Kidney (tissue), 14 donors: ENCODE data around the gene APOOL. TPM values are rescaled to one million over a fixed set of nuclear protein-coding genes. Genes with fewer than 3 reads are reported as not detected.
"Not testable (repeated sequence)": the region's sequence is repeated elsewhere in the genome, so short reads cannot be mapped to it uniquely, and the experiment has no call there.

Experiments used
- DNase-seq, 5 donors: peaks; one replicate each; pipeline ENCODE4 v3.0.0-alpha.2; 2013 to 2020
- FAIRE-seq: peaks from 2 replicates; lab custom pipeline; 2012; peaks lifted over from hg19 to GRCh38; lab: Jason Lieb, UNC
- H3K27ac ChIP-seq, 2 donors: one replicate each; pipeline ENCODE4 v1.7.0; 2013; ENCODE audit warnings: low read depth in 2 of 2, low read length in 2 of 2, inconsistent platforms in 1 of 2
- H3K27me3 ChIP-seq: one replicate; pipeline ENCODE4 v1.7.1; 2013; ENCODE audit warnings: low read length, inconsistent platforms; ENCODE audit not compliant: control insufficient read depth, insufficient read depth
- H3K36me3 ChIP-seq, 3 donors: one replicate each; pipeline versions ENCODE4 v1.7.0 to v1.7.1; 2013; ENCODE audit warnings: low read length in 3 of 3, control low read depth in 1 of 3, inconsistent platforms in 1 of 3; ENCODE audit not compliant: insufficient read depth in 3 of 3, control insufficient read depth in 2 of 3
- H3K4me1 ChIP-seq, 3 donors: one replicate each; pipeline versions ENCODE4 v1.7.0 to v1.7.1; 2013; ENCODE audit warnings: low read length in 3 of 3, inconsistent platforms in 1 of 3, low read depth in 1 of 3; ENCODE audit not compliant: control insufficient read depth in 2 of 3, insufficient read depth in 2 of 3
- H3K4me3 ChIP-seq, 3 donors: one replicate each; pipeline versions ENCODE4 v1.7.0 to v1.8.1; 2013; ENCODE audit warnings: low read length in 3 of 3, control low read depth in 1 of 3, inconsistent platforms in 1 of 3
- H3K9ac ChIP-seq, 3 donors: one replicate each; pipeline versions ENCODE4 v1.7.0 to v1.7.1; 2013; ENCODE audit warnings: low read length in 3 of 3, control low read depth in 1 of 3, inconsistent platforms in 1 of 3
- H3K9me3 ChIP-seq, 3 donors: one replicate each; pipeline versions ENCODE4 v1.7.0 to v1.7.1; 2013; ENCODE audit warnings: low read length in 3 of 3, control low read depth in 1 of 3, inconsistent platforms in 1 of 3; ENCODE audit not compliant: control insufficient read depth in 2 of 3, insufficient read depth in 1 of 3
- CTCF ChIP-seq: IDR thresholded peaks from 3 replicates; pipeline ENCODE4 v1.5.1; 2012; ENCODE audit warnings: mild to moderate bottlenecking, moderate library complexity, borderline replicate concordance; ENCODE audit not compliant: insufficient read depth; ENCODE audit errors: extremely low read depth
- intact Hi-C: fragments of 100-400 bp; cut with DNase I; formaldehyde crosslinking; loops from one replicate; pipeline ENCODE4 v1.11.1; 2022
- polyA plus RNA-seq: library from polyadenylated mRNA; stranded (reverse); fragments of 350-450 nt; fragmentation: Illumina TruSeq; extraction: RNeasy Lipid Tissue Mini Kit (QIAGEN cat#74804); gene quantifications from one replicate; pipeline ENCODE4 v1.2.3, GENCODE V29; 2014; ENCODE audit warnings: low read depth, low replicate concordance; ENCODE audit not compliant: insufficient read depth
- total RNA-seq: library from RNA; stranded (reverse); fragmentation: NEBNext Ultra II Directional; extraction: Animal tissue kit (Norgen Biotek cat#: 25700); gene quantifications from one replicate; pipeline ENCODE4 v1.2.1, GENCODE V29; 2021
- donor health status: control.
- donor health status: control.
- donor health status: control.
- donor health status: control.
- donor health status: control.
- donor health status: DM: yes; HTN: yes; CAD: no.
- donor health status: Normal renal cell carcinoma (clear cell type).

The APOOL gene
- total and polyA plus RNA-seq, 2 donors from 2014 or later: 7.2 to 26.5 TPM

- Histone ChIP-seq H3K27me3 (no peaks in the 10 kb centered on the region), H3K9me3 (no peaks in the 10 kb centered on the region), H3K36me3 (no peaks in the 10 kb centered on the region), H3K4me3 (no peak overlapping the region), H3K27ac (no peak overlapping the region), H3K4me1 (no peaks in the 10 kb centered on the region), H3K9ac (no peak overlapping the region)
- intact Hi-C loops: no loop called here
- FAIRE-seq (no peak), DNase-seq (peak in 1 of 5 donors; percentile 0)
- TF ChIP-seq CTCF: no peak
Measured at GRCh38 chrX:85052636-85053343, 49.1 kb downstream of the APOOL start.

- no peak overlapping the region for H3K9ac ChIP-seq
- TF ChIP-seq CTCF: no peak
Measured at GRCh38 chrX:85065512-85066198, 62.0 kb downstream of the APOOL start.

GRCh38 chrX:85077247-85077646 is 73.6 kb downstream of the APOOL start:
- H3K27me3 ChIP-seq, H3K9ac ChIP-seq, intact Hi-C loops, DNase-seq, FAIRE-seq, H3K9me3 ChIP-seq, H3K27ac ChIP-seq, H3K36me3 ChIP-seq, H3K4me1 ChIP-seq, H3K4me3 ChIP-seq: not testable (repeated sequence)

More at GRCh38 chrX:85065512-85066198, 62.0 kb downstream of the APOOL start:
- no peaks in the 10 kb centered on the region for H3K36me3 ChIP-seq
- DNase-seq (no peak), FAIRE-seq (no peak)
- H3K9me3 ChIP-seq: no peaks in the 10 kb centered on the region
- H3K27me3 ChIP-seq: no peaks in the 10 kb centered on the region
- H3K27ac ChIP-seq: no peak overlapping the region
- intact Hi-C loops: no loop called here
- H3K4me1 ChIP-seq: no peaks in the 10 kb centered on the region
- no peak overlapping the region for H3K4me3 ChIP-seq

- H3K4me1 ChIP-seq: no peaks in the 10 kb centered on the region
- H3K27ac ChIP-seq: no peak overlapping the region
- no peak overlapping the region for H3K9ac ChIP-seq
- H3K27me3 ChIP-seq: no peaks in the 10 kb centered on the region
- DNase-seq (peak in 3 of 5 donors; percentile 9 to 33 (median 16)), FAIRE-seq (peak; percentile 96)
- TF ChIP-seq CTCF: peak; percentile 44
- no peak overlapping the region for H3K4me3 ChIP-seq
- intact Hi-C loops: no loop called here
- no peaks in the 10 kb centered on the region for H3K9me3 ChIP-seq
- H3K36me3 ChIP-seq: peaks cover 0 to 3% (median 0%) of the 10 kb centered on the region in 3 donors
Measured at GRCh38 chrX:85084770-85085393, 81.2 kb downstream of the APOOL start.
